CD8-positive, alpha-beta memory T cell (primary cell): ENCODE data around the gene RNU1-1. TPM values are rescaled to one million over a fixed set of nuclear protein-coding genes. Genes with fewer than 3 reads are reported as not detected.
"Not testable (repeated sequence)": the region's sequence is repeated elsewhere in the genome, so short reads cannot be mapped to it uniquely, and the experiment has no call there.

Source experiments
- CTCF ChIA-PET: fragments of 350-600 bp; sonication (Branson Sonifier 250); formaldehyde crosslinking; loops from one replicate; lab custom pipeline; 2021; ENCODE audit warnings: antibody characterized with exemption; lab: Charles Lee
- POLR2A ChIA-PET: fragments of 350-600 bp; sonication (Branson Sonifier 250); formaldehyde crosslinking; loops from one replicate; lab custom pipeline; 2021; ENCODE audit warnings: antibody characterized with exemption; lab: Charles Lee
- DNase-seq, 5 donors: peaks; one replicate each; pipeline versions ENCODE4 v3.0.0 to v3.0.0-alpha.2; 2020 to 2022; ENCODE audit warnings: mixed read lengths in 1 of 5
- H3K27ac ChIP-seq: one replicate; pipeline ENCODE4 v1.7.0; 2013; ENCODE audit warnings: low read depth, mild to moderate bottlenecking, low read length, moderate library complexity
- H3K27me3 ChIP-seq: 2 replicates; pipeline ENCODE4 v1.7.0; 2013; ENCODE audit warnings: low read length, mild to moderate bottlenecking; ENCODE audit not compliant: insufficient read depth, poor library complexity, severe bottlenecking
- H3K36me3 ChIP-seq: 2 replicates; pipeline ENCODE4 v1.7.0; 2013; ENCODE audit warnings: mild to moderate bottlenecking, low read length, moderate library complexity; ENCODE audit not compliant: insufficient read depth
- H3K4me1 ChIP-seq: 2 replicates; pipeline ENCODE4 v1.7.0; 2013; ENCODE audit warnings: mild to moderate bottlenecking, low read length, moderate library complexity; ENCODE audit not compliant: insufficient read depth
- H3K4me3 ChIP-seq: 2 replicates; pipeline ENCODE4 v1.7.0; 2013; ENCODE audit warnings: mild to moderate bottlenecking, low read length
- H3K9me3 ChIP-seq: 2 replicates; pipeline ENCODE4 v1.7.0; 2013; ENCODE audit warnings: mild to moderate bottlenecking, low read length
- H3K27ac Mint-ChIP-seq, 8 donors: one replicate each; pipeline ENCODE4 v1.8.0; 2020 to 2021; ENCODE audit warnings: mixed read lengths in 8 of 8, mild to moderate bottlenecking in 6 of 8, inconsistent platforms in 3 of 8, moderate library complexity in 3 of 8
- H3K27me3 Mint-ChIP-seq, 2 donors: one replicate each; pipeline ENCODE4 v1.8.0; 2020 to 2021; ENCODE audit warnings: mixed read lengths in 2 of 2, mild to moderate bottlenecking in 1 of 2, moderate library complexity in 1 of 2
- H3K36me3 Mint-ChIP-seq, 3 donors: one replicate each; pipeline ENCODE4 v1.8.0; 2020 to 2021; ENCODE audit warnings: mixed read lengths in 3 of 3, inconsistent platforms in 1 of 3, mild to moderate bottlenecking in 1 of 3
- H3K4me1 Mint-ChIP-seq, 3 donors: one replicate each; pipeline ENCODE4 v1.8.0; 2020 to 2021; ENCODE audit warnings: mixed read lengths in 3 of 3, inconsistent platforms in 1 of 3, mild to moderate bottlenecking in 1 of 3
- H3K4me3 Mint-ChIP-seq, 7 donors: one replicate each; pipeline ENCODE4 v1.8.0; 2020 to 2021; ENCODE audit warnings: mixed read lengths in 7 of 7, mild to moderate bottlenecking in 6 of 7, moderate library complexity in 4 of 7, inconsistent platforms in 2 of 7
- H3K9me3 Mint-ChIP-seq, 5 donors: one replicate each; pipeline ENCODE4 v1.8.0; 2020 to 2022; ENCODE audit warnings: mixed read lengths in 5 of 5, mild to moderate bottlenecking in 3 of 5, moderate library complexity in 2 of 5, inconsistent platforms in 1 of 5
- polyA plus RNA-seq: library from polyadenylated mRNA; unstranded; fragments of 300-500 nt; fragmentation: Illumina TruSeq; gene quantifications from one replicate; pipeline ENCODE4 v1.2.3, GENCODE V29; 2021
- total RNA-seq, 2 experiments: library from RNA; stranded (reverse); gene quantifications; one replicate each; pipeline ENCODE4 v1.2.3, GENCODE V29; 2021

Gene RNU1-1
- total and polyA plus RNA-seq, 3 experiments from 2014 or later = 1,293 to 1,300 TPM; not detected in 1

DNA sequence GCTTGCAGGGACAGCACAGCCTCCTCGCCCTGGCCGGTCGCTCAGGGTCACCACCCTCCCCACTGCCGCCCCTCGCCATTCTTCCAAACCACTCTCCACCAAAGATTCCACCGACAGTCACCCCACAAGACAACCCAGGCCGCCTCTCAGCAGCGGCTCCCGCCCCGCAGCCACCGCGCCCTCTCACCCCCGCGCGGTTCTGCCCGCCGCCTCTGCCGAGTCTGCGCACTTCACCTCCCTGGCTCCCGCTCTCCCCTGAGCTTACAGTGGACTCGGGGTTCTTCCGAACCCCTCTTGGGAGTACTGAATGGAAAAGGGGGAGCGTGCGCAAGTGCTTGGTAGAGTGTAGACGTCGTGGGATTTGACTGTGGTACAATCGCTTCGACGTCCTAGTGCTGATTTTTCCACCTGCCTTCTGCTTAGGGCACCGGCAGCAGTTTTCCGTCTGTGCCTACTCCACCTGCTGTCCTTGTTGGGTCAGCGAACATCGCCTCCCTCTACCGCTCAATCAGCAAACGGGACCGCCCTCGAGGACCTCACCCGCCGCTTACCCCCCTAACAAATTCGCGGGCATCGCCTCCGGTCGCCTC lies 20.2 kb upstream of the RNU1-1 start:
- H3K27ac Mint-ChIP-seq, H3K36me3 ChIP-seq, H3K4me3 ChIP-seq, H3K27ac ChIP-seq, H3K9me3 ChIP-seq, H3K27me3 ChIP-seq, H3K36me3 Mint-ChIP-seq, H3K4me1 ChIP-seq, POLR2A ChIA-PET, H3K9me3 Mint-ChIP-seq, CTCF ChIA-PET, H3K4me1 Mint-ChIP-seq: not testable (repeated sequence)
- Mint-ChIP-seq H3K27me3 (peaks cover 26 to 40% of the 10 kb centered on the region in 2 donors), H3K4me3 (peak overlapping the region; percentile 82 to 94 (median 85))
- DNase-seq = peak in 3 of 5 donors; percentile 16 to 47 (median 18)

GRCh38 chr1:16532235-16532991 lies 18.3 kb upstream of the RNU1-1 start:
- Mint-ChIP-seq H3K27ac (peak overlapping the region in 1 of 8 donors; percentile 7), H3K27me3 (peaks cover 24 to 44% of the 10 kb centered on the region in 2 donors), H3K4me3 (peak overlapping the region in 3 of 7 donors; percentile 5 to 52 (median 48))
- DNase-seq, H3K36me3 Mint-ChIP-seq, CTCF ChIA-PET, H3K27ac ChIP-seq, H3K4me1 ChIP-seq, H3K9me3 Mint-ChIP-seq, H3K27me3 ChIP-seq, POLR2A ChIA-PET, H3K9me3 ChIP-seq, H3K4me3 ChIP-seq, H3K4me1 Mint-ChIP-seq, H3K36me3 ChIP-seq: not testable (repeated sequence)

DNA sequence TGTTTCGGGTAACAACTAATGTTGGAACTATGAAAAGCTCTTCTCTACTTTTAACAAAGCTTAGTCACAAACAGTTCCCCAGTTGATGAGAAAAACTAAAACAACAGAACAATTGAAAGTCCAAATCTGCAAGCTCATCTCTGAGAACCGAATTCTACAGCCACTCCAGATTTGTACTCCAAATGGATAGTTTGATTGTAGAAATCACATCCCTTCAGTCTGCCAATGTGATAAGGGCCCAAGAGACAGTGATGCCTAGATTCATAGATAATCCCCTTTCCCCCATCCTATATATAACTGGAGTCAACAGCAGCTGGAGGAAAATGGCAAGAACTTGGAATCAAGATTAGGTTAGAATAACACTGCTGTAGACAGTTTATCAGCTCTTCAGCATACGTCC lies 14.3 kb upstream of the RNU1-1 start:
- H3K9me3 Mint-ChIP-seq, DNase-seq, H3K36me3 ChIP-seq, CTCF ChIA-PET, H3K27ac ChIP-seq, H3K27ac Mint-ChIP-seq, H3K9me3 ChIP-seq, H3K4me3 Mint-ChIP-seq, H3K4me3 ChIP-seq, H3K27me3 ChIP-seq, H3K4me1 ChIP-seq, H3K36me3 Mint-ChIP-seq, POLR2A ChIA-PET, H3K4me1 Mint-ChIP-seq: not testable (repeated sequence)
- H3K27me3 Mint-ChIP-seq = peaks cover 23 to 45% of the 10 kb centered on the region in 2 donors

DNA sequence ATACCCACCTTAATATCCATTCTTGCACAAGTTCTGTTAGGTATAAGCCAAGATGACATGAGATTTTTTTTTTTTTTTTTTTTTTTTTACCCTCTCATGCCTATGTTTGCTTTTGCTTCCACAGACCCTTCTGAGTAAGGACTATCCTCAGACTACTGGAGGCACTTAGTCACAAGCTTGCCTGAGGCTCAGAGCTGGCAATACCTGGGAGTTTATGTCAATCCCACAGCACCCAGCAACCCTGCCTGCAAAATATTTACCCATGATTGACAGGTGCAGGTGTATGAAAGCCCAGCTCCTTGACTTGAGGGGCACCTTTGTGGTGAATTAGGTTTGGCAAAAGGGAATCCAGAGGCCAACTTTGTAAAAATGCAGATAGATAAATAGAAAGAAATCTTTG lies 11.7 kb upstream of the RNU1-1 start:
- H3K4me1 ChIP-seq, H3K9me3 Mint-ChIP-seq, H3K36me3 Mint-ChIP-seq, H3K4me3 ChIP-seq, H3K27ac ChIP-seq, H3K36me3 ChIP-seq, H3K4me1 Mint-ChIP-seq, H3K27ac Mint-ChIP-seq, CTCF ChIA-PET, H3K9me3 ChIP-seq, H3K27me3 ChIP-seq, H3K4me3 Mint-ChIP-seq, DNase-seq: not testable (repeated sequence)
- H3K27me3 Mint-ChIP-seq = peaks cover 15 to 42% of the 10 kb centered on the region in 2 donors
- POLR2A ChIA-PET = interaction anchor here (0.7 kb wide), 1 partner anchor 865 kb away, joined by 3 read pairs; no protein-coding TSS in a partner anchor

- H3K36me3 Mint-ChIP-seq, POLR2A ChIA-PET, H3K4me3 Mint-ChIP-seq, H3K9me3 Mint-ChIP-seq, H3K27ac Mint-ChIP-seq, CTCF ChIA-PET, H3K36me3 ChIP-seq, H3K27ac ChIP-seq, H3K4me1 ChIP-seq, DNase-seq, H3K9me3 ChIP-seq, H3K27me3 ChIP-seq, H3K4me3 ChIP-seq: not testable (repeated sequence)
- Mint-ChIP-seq H3K27me3 (peaks cover 40 to 62% of the 10 kb centered on the region in 2 donors), H3K4me1 (peaks cover 0 to 11% (median 6%) of the 10 kb centered on the region in 3 donors)
Measured at GRCh38 chr1:16521679-16522078, 7.6 kb upstream of the RNU1-1 start.

DNA sequence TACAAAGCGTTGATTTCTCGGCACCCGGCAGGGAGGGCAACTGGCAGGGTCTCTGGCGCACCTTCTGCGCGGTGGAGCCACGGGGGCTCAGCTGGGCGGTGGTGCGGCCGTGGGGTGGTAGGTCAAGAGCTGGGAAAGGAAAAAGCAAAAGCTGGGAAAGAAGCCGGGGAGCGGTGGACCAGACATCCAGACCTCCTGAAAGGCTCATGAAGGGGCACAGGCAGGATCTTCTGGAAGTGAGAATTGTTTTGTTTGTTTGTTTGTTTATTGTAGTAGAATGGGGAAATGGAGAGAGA lies 7.2 kb upstream of the RNU1-1 start:
- no peak for DNase-seq
- Mint-ChIP-seq H3K4me1 (peaks cover 0 to 11% (median 6%) of the 10 kb centered on the region in 3 donors), H3K27me3 (peaks cover 40 to 59% of the 10 kb centered on the region in 2 donors), H3K27ac (no peak overlapping the region), H3K36me3 (no peaks in the 10 kb centered on the region), H3K9me3 (no peaks in the 10 kb centered on the region), H3K4me3 (no peak overlapping the region)
- Histone ChIP-seq H3K36me3 (no peaks in the 10 kb centered on the region), H3K9me3 (no peaks in the 10 kb centered on the region), H3K4me3 (no peak overlapping the region), H3K27ac (no peak overlapping the region), H3K27me3 (no peaks in the 10 kb centered on the region), H3K4me1 (no peaks in the 10 kb centered on the region)
- ChIA-PET CTCF (no interaction called here), POLR2A (no interaction called here)

GRCh38 chr1:16520435-16521287 lies 6.6 kb upstream of the RNU1-1 start:
- Mint-ChIP-seq H3K4me3 (peak overlapping the region in 5 of 7 donors; percentile 12 to 45 (median 27)), H3K4me1 (peaks cover 0 to 11% (median 6%) of the 10 kb centered on the region in 3 donors), H3K27me3 (peaks cover 40 to 55% of the 10 kb centered on the region in 2 donors), H3K27ac (peak overlapping the region in 1 of 8 donors; percentile 43)
- H3K36me3 Mint-ChIP-seq, H3K36me3 ChIP-seq, H3K9me3 Mint-ChIP-seq, CTCF ChIA-PET, DNase-seq, H3K4me1 ChIP-seq, H3K4me3 ChIP-seq, H3K9me3 ChIP-seq, H3K27me3 ChIP-seq, POLR2A ChIA-PET, H3K27ac ChIP-seq: not testable (repeated sequence)
